Activated T-cell treated with anti-CD3 and anti-CD28 coated beads, Interleukin-2, amount 50 U/mL, for 1 hour (primary cell): ENCODE data around the gene ZMIZ1.

Experiments
- DNase-seq: peaks from one replicate; pipeline ENCODE4 v3.0.0-alpha.2; 2020

Gene ZMIZ1

DNA sequence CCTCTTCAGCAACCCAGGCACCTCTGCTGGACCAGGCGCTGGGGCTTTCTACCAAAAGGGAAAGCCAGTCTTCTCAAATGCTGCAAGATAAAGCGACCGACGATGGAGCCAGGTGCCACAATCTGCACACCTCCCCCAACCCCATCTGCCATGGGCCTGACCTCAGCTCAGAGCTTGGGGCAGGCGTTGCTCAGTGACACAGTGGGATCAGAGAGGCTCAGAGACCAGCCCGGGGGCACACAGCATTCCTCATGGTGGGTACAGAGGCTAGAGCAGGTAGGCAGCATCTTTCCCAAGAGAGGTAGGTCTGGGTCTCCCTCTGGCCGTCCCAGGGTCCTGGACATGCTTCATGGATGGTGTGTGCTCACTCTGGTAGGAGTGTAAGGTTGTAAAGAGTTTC is 56.3 kb downstream of the ZMIZ1 start:
- no peak for DNase-seq

GRCh38 chr10:79126351-79127080 is 57.8 kb downstream of the ZMIZ1 start:
- DNase-seq, result no peak

GRCh38 chr10:79127151-79127961 is 58.6 kb downstream of the ZMIZ1 start:
- no peak for DNase-seq

GRCh38 chr10:79128241-79128922 is 59.6 kb downstream of the ZMIZ1 start:
- DNase-seq, result no peak

DNA sequence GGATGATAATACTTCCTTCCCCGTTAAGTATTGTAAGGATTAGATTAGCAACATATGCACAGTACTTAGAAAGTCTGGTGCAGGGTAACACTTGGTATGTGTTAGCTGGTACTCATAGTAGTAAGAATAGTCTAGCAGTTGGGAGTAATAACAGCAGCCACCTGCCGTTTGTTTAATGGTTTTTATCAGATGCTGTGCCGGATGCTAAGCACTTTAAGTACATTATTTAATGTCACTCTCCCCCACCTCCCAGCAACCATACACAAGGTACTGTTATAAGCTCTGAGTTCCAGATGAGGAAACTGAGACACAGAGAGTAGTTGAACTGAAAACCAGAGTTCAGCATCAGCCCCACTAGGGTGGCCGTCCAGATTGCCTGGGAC is 60.1 kb downstream of the ZMIZ1 start:
- DNase-seq, result no peak

- DNase-seq, result no peak
Observed at GRCh38 chr10:79129361-79129997, 60.7 kb downstream of the ZMIZ1 start.

DNA sequence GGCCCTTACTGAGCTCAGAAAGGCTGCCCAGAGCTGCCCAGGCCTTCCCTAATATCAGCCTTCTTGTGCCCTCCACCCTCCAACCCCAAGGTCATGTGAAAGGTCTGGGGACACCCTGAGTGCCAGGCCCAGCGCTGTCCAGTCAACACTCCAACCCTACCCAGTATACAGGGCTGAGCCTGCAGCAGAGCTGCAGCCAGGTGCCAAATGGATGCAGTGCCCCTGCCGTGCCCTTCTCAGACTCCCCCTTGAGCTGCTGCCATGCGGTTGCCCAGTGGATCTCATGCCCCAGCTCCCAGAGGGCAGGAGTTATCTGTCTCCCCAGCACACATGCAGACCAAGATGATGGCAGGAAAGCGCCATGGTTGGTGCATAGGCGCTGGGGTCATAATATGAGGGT is 61.5 kb downstream of the ZMIZ1 start:
- no peak for DNase-seq

DNA sequence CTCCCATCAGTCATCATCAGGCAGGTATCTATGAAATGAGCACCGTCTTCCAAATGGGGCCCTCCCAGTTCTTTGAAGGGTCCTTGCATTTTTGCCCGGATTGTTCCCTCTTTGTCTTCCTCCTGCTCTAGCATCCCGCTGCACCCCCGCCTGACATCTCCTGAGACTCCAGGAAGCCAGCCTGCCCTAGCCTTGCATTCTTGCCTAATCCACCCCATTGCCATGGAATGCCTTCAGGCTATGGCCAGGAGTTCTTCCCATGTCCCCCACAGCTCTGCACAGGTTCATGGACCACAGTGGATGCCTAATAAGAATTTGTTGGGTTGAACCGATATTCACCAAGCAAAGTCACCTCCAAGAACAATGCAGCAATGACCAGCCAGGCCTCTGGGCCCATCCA is 62.1 kb downstream of the ZMIZ1 start:
- no peak for DNase-seq

DNA sequence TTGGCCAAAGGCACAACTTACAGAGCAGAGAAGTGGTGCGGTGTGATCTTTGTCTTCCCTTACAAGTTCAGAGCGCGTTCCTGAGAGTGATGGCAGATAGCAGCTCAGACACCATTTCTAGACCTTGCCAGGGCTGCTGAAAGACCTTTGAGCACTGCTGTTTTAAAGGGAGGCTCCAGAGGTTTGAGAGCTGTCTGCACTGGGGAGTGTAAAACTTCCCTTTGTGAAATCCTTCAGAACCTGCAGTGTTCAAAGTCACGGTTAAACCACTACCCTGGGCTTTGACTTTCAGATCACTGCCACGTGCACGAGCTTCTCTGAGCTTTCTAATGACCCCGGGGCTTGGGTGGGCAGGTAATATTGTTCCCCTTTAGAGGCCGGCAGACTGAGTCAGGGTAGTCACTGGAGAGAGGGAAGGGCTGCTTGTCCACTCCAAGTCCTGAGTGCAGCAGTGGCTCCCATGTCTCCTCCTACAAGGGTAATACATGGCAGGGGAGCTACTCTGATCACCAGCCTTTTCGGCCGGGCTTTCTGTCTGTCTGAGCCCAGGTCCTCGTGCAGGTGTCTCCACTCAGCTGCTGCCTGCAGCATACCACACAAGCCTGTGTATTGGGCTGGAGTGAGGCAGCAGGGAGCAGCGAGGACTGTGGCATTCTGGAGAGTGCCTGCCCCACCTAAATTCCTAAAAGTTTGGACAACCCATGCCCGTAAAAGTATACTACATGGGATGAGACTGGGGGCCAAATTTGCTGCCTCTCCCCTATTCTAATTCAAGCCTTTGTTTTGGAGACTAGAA is 63.3 kb downstream of the ZMIZ1 start:
- DNase-seq, result no peak

DNA sequence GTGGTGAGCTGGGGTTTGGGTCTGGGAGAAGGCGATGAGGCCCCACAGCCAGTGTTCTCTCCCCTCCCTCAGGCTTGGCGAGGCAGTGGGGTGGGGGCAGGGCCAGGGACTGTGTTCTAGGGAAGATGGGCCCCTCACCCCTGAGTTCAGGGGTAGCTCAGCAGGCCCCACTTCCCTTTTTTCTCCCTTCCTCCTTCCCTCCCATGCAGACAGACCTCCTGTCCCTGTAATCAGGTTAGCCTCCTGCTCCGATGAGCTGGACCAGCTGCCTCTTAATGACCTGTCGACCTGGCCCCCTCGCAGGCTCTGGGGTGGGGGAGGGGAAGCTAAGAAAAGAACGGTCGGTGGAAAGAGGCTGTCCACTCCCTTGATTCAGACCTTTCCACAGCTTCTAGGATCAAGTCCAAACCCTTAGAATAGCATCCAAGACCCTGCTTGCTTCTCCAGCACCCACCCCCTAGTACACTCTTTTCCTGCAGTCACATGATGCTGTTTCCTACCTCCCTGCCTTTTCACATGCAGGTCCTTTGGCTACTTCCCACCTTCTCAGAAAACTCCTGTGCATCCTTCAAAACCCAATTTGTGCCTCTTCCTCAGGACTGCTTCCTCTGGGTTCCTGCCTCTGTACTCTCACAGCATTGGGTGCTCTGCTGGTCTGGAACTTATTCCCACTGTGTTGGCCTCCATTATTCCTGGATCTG is 64.1 kb downstream of the ZMIZ1 start:
- no peak for DNase-seq

DNA sequence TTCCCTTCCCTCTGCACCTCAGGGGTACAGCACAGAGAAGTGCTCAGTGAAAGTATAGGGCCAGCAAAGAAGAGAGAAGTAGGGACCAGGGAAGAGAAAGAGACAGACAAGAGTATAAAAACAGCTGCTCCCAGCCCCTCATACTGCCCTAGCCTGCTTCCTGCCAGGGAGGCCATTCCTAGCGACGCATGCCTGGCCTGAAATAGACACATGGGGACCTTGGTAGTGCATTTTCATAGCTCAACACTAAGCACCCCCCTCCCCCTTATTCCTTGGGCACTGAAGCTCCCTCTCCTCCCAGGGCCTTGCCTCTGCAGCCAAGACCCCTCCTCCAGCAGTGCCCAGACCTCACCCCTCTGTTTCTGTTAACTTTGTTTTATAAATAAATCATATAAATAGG is 64.7 kb downstream of the ZMIZ1 start:
- DNase-seq, result no peak

- DNase-seq, result no peak
Observed at GRCh38 chr10:79135790-79136189, 67.0 kb downstream of the ZMIZ1 start.

DNA sequence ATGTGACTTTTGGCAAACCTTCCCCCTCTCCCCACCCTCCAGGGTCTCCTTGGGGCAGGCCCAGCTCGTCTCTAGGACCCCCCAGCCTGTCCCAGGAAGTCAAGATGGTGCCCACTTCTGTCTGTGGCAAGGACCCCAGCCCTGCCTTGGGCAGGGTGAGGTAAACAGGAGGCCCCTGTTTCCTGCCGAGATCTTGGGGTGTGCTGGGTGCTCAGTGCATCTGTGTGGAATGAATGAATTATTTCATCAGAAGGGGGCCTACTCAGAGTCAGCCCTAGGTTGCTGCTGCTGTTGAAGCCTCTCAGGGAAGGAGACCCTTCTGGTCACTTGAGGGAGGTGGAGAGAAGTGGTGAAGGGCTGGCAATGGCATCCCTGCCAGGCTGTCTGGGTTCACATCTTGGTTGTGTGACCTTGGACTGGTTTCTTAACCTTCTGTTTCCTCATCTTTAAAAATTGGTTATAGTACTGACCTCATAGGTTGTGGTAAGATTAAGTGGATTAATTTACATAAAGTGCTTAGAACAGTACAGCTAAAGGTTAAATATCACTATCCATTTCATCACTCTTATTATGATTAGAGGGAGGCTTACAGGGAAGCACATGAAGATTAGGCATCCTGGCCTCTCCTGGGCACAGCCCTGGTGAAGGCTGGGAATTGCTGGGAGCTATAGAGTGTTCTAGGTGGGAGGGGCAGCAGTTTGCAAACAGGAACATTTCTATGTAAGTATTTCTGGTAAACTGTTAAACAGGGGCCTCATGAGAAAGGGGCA is 67.7 kb downstream of the ZMIZ1 start:
- DNase-seq, result no peak

- DNase-seq, result no peak
Observed at GRCh38 chr10:79137300-79137756, 68.6 kb downstream of the ZMIZ1 start.

DNA sequence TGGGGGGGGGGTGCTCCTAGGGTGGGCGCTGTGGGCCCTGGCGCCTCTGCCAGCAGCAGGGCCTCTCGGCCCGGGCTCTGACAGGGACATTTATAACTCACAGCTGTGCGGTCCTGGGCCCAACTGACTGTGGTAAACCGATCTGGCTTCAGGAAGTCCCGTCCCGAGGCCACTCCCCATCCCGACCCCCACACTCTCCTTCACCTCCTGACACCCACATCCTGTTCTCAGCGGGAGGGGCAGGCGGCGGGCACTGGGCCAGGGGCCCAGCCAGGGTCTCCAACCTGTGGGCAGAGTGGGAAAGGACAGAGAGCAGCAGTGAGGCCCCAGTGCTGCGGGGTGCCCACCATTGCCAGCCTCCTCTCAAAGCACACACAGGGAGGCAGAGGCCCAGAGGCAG is 69.1 kb downstream of the ZMIZ1 start:
- peak; percentile 28 for DNase-seq

DNA sequence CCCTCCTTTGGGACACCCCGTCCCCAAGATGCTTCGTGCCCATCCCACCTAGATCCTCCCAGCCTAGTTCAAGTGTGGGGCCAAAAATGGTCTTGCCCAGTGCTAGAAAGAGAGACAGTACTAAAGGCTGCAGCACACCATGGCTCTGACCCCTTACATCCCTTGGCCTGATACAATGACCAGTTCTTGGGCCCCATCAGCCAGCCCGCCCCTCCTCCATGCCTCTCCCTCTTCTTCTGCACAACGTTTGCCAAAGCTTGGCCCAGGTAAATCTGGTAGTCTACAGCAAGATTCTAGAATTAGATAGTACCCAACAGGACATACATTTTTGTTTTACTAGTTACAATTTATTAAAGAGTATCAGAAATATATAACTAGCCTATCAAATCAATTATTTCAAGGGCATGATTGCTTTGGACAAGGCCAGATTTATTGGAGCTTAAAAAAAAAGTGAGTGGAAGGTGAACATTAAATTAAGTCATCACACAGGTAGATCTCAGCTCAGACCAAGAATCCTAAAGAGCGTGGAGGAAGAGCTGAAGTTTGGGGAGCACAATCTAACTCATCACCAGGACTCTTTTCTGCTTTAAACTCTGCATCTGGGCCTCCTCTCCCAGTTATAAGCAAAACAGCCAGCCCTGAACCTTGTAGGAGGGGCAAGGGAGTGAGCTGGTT is 69.8 kb downstream of the ZMIZ1 start:
- no peak for DNase-seq

DNA sequence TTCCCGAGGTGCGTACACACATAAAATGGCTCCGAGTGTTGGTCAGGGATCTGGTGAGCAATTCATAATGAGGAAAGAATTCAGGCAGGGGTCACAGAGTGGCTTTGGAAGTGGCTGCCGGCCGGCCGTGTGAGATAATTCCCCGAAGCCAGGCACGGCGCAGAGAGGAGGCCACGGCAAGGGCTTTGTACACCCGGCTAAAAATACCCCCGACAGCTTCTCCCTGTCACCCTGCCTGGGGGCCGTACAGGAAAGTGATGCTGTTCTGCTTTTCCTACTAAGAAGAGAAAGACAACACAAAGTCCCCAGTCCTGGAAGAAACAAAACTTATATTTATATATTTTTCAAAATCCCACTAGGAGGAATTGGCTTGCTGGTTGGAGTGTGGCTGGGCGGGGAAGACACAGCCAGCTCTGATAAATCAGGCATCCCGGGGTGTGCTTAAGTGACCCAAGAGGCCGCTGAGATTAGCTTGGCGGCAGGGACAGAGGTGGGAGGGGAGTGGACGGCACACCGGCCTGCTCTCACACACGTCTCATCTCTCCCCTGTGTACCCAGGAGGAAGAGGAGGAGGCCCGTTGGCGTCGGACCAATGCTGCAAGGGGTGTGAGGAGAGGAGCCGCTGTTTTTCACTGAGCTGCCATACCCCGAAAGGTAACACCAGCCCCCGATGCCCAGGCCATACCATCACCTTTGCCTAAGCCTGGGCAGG is 70.5 kb downstream of the ZMIZ1 start:
- DNase-seq, result no peak

DNA sequence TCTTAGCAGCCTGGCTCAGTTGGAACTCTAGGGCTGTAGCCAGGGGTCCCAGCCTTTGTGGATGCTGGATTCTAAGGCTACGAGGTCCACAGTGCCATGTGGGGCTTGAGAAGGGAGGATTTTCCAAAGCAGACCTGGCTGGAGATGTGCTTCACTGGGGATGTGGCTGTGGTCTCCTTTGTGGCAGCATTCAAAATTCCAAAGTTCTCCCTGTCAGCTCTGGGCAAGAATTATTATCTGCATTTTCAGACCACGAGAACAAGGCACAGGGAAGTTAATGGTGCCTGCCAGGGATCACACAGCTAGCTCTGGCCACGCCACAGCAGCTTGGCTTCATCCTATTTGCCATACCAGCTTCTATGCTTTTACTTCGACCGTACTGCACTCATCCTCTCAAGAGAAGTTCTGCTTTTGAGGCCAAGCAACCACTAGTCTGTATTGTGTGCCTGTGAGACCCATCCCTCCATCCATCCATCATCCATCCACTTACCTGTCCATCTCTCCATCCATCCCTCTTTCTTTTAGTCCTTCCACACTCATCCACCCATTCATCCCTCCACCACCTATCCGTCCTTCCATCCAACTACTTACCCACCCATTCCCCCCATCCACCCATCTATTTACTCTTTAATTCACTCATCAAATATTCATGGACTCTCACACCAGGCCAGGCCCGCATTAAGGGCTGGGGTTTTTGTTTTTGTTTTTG is 71.5 kb downstream of the ZMIZ1 start:
- no peak for DNase-seq

GRCh38 chr10:79140855-79141254 is 72.1 kb downstream of the ZMIZ1 start:
- no peak for DNase-seq
